GM12874 (cell line): ENCODE results near the gene ITGA3.

ENCODE experiments used
- CTCF ChIP-seq: IDR thresholded peaks from 2 replicates; pipeline ENCODE4 v1.5.1; 2011; ENCODE audit warnings: low read depth, mild to moderate bottlenecking, control low read depth, low read length, moderate library complexity; ENCODE audit not compliant: insufficient read depth

Gene ITGA3

GRCh38 chr17:50087912-50088405 lies 32.0 kb downstream of the ITGA3 start:
- TF ChIP-seq CTCF, result no peak

GRCh38 chr17:50088952-50089825 lies 33.3 kb downstream of the ITGA3 start:
- no peak for TF ChIP-seq CTCF

GRCh38 chr17:50090071-50090470 lies 34.2 kb downstream of the ITGA3 start:
- no peak for TF ChIP-seq CTCF

DNA sequence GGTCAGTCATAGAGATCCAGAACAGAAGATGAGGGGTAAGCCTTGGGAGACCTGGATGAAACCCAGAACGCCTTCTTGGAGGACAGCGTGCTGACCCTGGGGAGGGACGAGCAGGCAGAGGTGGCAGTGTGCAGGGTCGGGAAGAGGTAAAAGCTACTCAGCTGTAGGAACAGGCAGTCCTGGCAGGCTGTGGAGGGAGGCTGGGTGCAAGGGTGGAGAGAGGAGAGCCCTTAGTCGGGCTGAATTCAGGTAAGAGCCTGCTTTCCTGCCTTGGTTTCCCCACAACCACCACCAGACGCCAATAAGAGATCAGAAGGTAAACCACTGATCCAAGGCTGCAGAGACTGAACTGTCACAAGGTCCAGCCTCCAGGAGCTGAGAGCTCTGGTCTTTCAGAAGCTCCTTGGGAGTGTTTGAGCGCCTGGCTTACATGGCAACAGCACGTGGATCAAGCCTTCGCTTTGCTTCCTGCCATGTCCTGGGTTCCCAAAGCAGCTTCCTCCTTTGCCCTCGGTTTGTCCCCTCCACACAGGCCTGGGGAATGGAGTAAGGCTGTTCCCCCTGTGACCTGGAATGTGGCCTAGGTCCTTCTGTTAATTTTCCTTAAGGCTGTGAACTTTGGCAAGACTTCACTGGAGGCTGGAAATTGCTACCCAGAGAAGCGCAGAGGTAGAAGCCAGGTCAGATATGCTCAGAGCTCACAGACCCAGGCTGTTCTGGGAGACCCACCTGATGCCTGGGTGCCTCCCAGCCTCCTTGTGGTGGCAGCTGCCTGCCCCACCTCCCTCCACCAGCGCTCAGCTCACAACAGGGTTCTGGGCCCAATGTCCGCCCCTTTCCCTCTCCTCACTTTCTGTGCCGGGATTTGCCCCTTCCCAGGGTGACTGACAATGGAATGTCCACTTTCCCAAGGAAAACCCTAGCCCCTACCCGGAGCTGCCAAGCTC lies 35.3 kb downstream of the ITGA3 start:
- TF ChIP-seq CTCF, result no peak

GRCh38 chr17:50091918-50092285 lies 36.0 kb downstream of the ITGA3 start:
- TF ChIP-seq CTCF, result no peak

GRCh38 chr17:50093246-50093645 lies 37.3 kb downstream of the ITGA3 start:
- no peak for TF ChIP-seq CTCF

- TF ChIP-seq CTCF, result no peak
Observed at GRCh38 chr17:50093807-50094206, 37.9 kb downstream of the ITGA3 start.
